ENCODE data around the gene E2F4. TPM values are rescaled to one million over a fixed set of nuclear protein-coding genes. Genes with fewer than 3 reads are reported as not detected.
A peak's percentile ranks its signal among the peaks of the same experiment; 100 is the strongest.

Gene E2F4
- total RNA-seq, 1 experiment from 2014 or later: 96.0 TPM

- TF ChIP-seq EZH2 (IDR thresholded peaks at IDR 0.05; ENCODE audit: borderline replicate concordance, low read depth, low read length, poor library complexity, severe bottlenecking): no peak
- TF ChIP-seq, protein P1, sequence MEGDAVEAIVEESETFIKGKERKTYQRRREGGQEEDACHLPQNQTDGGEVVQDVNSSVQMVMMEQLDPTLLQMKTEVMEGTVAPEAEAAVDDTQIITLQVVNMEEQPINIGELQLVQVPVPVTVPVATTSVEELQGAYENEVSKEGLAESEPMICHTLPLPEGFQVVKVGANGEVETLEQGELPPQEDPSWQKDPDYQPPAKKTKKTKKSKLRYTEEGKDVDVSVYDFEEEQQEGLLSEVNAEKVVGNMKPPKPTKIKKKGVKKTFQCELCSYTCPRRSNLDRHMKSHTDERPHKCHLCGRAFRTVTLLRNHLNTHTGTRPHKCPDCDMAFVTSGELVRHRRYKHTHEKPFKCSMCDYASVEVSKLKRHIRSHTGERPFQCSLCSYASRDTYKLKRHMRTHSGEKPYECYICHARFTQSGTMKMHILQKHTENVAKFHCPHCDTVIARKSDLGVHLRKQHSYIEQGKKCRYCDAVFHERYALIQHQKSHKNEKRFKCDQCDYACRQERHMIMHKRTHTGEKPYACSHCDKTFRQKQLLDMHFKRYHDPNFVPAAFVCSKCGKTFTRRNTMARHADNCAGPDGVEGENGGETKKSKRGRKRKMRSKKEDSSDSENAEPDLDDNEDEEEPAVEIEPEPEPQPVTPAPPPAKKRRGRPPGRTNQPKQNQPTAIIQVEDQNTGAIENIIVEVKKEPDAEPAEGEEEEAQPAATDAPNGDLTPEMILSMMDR (conservative IDR thresholded peaks at IDR 0.05; ENCODE audit: low read depth, low read length): no peak
- Histone ChIP-seq H3K27me3 (replicated peaks; ENCODE audit: insufficient read depth, low read depth, low read length, poor library complexity) (no peaks in the 10 kb centered on the region), H3K27ac (ENCODE audit: low read depth, low read length, poor library complexity, severe bottlenecking) (no peak overlapping the region), H3K4me1 (ENCODE audit: insufficient read depth, low read length, poor library complexity, severe bottlenecking) (no peaks in the 10 kb centered on the region), H3K36me3 (ENCODE audit: insufficient read depth, low read length, poor library complexity, severe bottlenecking) (no peaks in the 10 kb centered on the region), H3K4me3 (ENCODE audit: low read depth, low read length, poor library complexity, severe bottlenecking) (no peak overlapping the region), H3K9me3 (ENCODE audit: low read depth, low read length, poor library complexity, severe bottlenecking) (no peaks in the 10 kb centered on the region)
- BruUV-seq (replicated peaks): no TSS peak
- intact Hi-C loops (cut with micrococcal nuclease; ENCODE audit: unreplicated experiment): no loop called here
- CTCF ChIA-PET: no interaction called here
- DNase-seq (ENCODE audit: low spot score): no peak
- POLR2A ChIA-PET (ENCODE audit: low non-redundant PET): no interaction called here
Measured at GRCh38 chr16:67216612-67217490, 24.9 kb downstream of the E2F4 start.

DNA sequence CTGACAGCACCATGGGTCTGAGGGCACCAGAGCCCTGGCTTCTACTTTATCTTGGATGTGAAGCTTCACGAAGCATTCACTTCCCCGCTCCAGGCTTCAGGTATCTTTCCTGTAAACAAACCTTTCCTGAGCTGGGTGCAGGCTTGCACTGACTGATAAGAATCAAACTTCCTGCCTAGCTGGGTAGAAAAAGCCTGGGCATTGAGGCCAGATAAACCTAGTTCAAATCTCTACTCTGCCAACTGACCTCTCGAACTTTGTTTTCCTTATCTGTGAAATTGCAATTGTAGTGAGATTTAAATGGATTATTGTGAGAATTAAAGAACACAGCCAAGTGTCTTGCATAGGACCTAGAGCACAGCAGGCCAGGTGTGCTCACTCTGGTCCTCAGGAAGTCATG is 32.0 kb downstream of the E2F4 start:
- H3K27me3 ChIP-seq (replicated peaks; ENCODE audit: insufficient read depth, low read depth, low read length, poor library complexity): no peaks in the 10 kb centered on the region
- TF ChIP-seq EZH2 (IDR thresholded peaks at IDR 0.05; ENCODE audit: borderline replicate concordance, low read depth, low read length, poor library complexity, severe bottlenecking): no peak
- TF ChIP-seq, protein P1 (conservative IDR thresholded peaks at IDR 0.05; ENCODE audit: low read depth, low read length): no peak
- POLR2A ChIA-PET (ENCODE audit: low non-redundant PET): no interaction called here
- H3K4me3 ChIP-seq (ENCODE audit: low read depth, low read length, poor library complexity, severe bottlenecking): no peak overlapping the region
- no peak overlapping the region for H3K27ac ChIP-seq (ENCODE audit: low read depth, low read length, poor library complexity, severe bottlenecking)
- DNase-seq (ENCODE audit: low spot score): no peak
- no TSS peak for BruUV-seq (replicated peaks)
- peaks cover 17% of the 10 kb centered on the region for H3K4me1 ChIP-seq (ENCODE audit: insufficient read depth, low read length, poor library complexity, severe bottlenecking)
- no peaks in the 10 kb centered on the region for H3K9me3 ChIP-seq (ENCODE audit: low read depth, low read length, poor library complexity, severe bottlenecking)
- intact Hi-C loops (cut with micrococcal nuclease; ENCODE audit: unreplicated experiment): no loop called here
- peaks cover 9% of the 10 kb centered on the region for H3K36me3 ChIP-seq (ENCODE audit: insufficient read depth, low read length, poor library complexity, severe bottlenecking)
- CTCF ChIA-PET: no interaction called here

- no peak for TF ChIP-seq EZH2 (IDR thresholded peaks at IDR 0.05; ENCODE audit: borderline replicate concordance, low read depth, low read length, poor library complexity, severe bottlenecking)
- TF ChIP-seq, protein P1 (conservative IDR thresholded peaks at IDR 0.05; ENCODE audit: low read depth, low read length): no peak
- H3K4me3 ChIP-seq (ENCODE audit: low read depth, low read length, poor library complexity, severe bottlenecking): peak overlapping the region; percentile 89
- no peak for DNase-seq (ENCODE audit: low spot score)
- H3K4me1 ChIP-seq (ENCODE audit: insufficient read depth, low read length, poor library complexity, severe bottlenecking): peaks cover 17% of the 10 kb centered on the region
- peak overlapping the region; percentile 60 for H3K27ac ChIP-seq (ENCODE audit: low read depth, low read length, poor library complexity, severe bottlenecking)
- intact Hi-C loops (cut with micrococcal nuclease; ENCODE audit: unreplicated experiment): loop anchor here (2.0 kb wide), 1 partner anchor 66 kb away; no protein-coding TSS in a partner anchor
- H3K9me3 ChIP-seq (ENCODE audit: low read depth, low read length, poor library complexity, severe bottlenecking): no peaks in the 10 kb centered on the region
- peaks cover 33% of the 10 kb centered on the region for H3K36me3 ChIP-seq (ENCODE audit: insufficient read depth, low read length, poor library complexity, severe bottlenecking)
- TSS peak; percentile 35 for BruUV-seq (replicated peaks)
- POLR2A ChIA-PET (ENCODE audit: low non-redundant PET): interaction anchor here (0.6 kb wide), 1 partner anchor 53 kb away, joined by 3 read pairs; no protein-coding TSS in a partner anchor
- H3K27me3 ChIP-seq (replicated peaks; ENCODE audit: insufficient read depth, low read depth, low read length, poor library complexity): no peaks in the 10 kb centered on the region
- CTCF ChIA-PET: interaction anchor here (0.6 to 1.4 kb wide), 2 partner anchors 24 to 208 kb away, joined by 3 to 4 read pairs; no protein-coding TSS in a partner anchor
Measured at GRCh38 chr16:67226295-67226803, 34.4 kb downstream of the E2F4 start.

Data from A673 (cell line).